Activated naive CD8-positive, alpha-beta T cell treated with anti-CD3 and anti-CD28 coated beads, Interleukin-2, amount 10 ng/mL, durations not matched to agents 7 days and 5 days (primary cell): ENCODE results near the gene DDIAS. TPM values are rescaled to one million over a fixed set of nuclear protein-coding genes. Genes with fewer than 3 reads are reported as not detected.
A peak's percentile ranks its signal among the peaks of the same experiment; 100 is the strongest.
"Not testable (repeated sequence)": the region's sequence is repeated elsewhere in the genome, so short reads cannot be mapped to it uniquely, and the experiment has no call there.

Experiments used
- ATAC-seq: fragments of 150-1000 bp; cut with Tn5 transposase; one replicate; pipeline ENCODE4 v1.10.0; 2021; ENCODE audit warnings: low read depth, moderate library complexity
- POLR2A ChIA-PET: fragments of 350-600 bp; sonication (Branson Sonifier 250); formaldehyde crosslinking; loops from one replicate; lab custom pipeline; 2021; ENCODE audit warnings: antibody characterized with exemption; lab: Charles Lee
- DNase-seq: peaks from one replicate; pipeline ENCODE4 v3.0.0; 2021
- H3K27ac Mint-ChIP-seq: one replicate; pipeline ENCODE4 v1.8.0; 2022; ENCODE audit warnings: mild to moderate bottlenecking, mixed read lengths
- H3K27me3 Mint-ChIP-seq: one replicate; pipeline ENCODE4 v1.8.0; 2022; ENCODE audit warnings: mild to moderate bottlenecking, moderate library complexity, mixed read lengths
- H3K36me3 Mint-ChIP-seq: one replicate; pipeline ENCODE4 v1.8.0; 2021; ENCODE audit warnings: mild to moderate bottlenecking, mixed read lengths
- H3K4me1 Mint-ChIP-seq: one replicate; pipeline ENCODE4 v1.8.0; 2021; ENCODE audit warnings: mixed read lengths
- H3K4me3 Mint-ChIP-seq: one replicate; pipeline ENCODE4 v1.8.0; 2022; ENCODE audit warnings: mild to moderate bottlenecking, moderate library complexity, mixed read lengths
- H3K9me3 Mint-ChIP-seq: one replicate; pipeline ENCODE4 v1.8.0; 2021; ENCODE audit warnings: mixed read lengths
- total RNA-seq, 2 experiments: library from RNA; stranded (reverse); gene quantifications; one replicate each; pipeline ENCODE4 v1.2.3, GENCODE V29; 2021

Gene DDIAS
- total RNA-seq, 2 experiments from 2014 or later: 8.8 to 10.6 TPM

DNA sequence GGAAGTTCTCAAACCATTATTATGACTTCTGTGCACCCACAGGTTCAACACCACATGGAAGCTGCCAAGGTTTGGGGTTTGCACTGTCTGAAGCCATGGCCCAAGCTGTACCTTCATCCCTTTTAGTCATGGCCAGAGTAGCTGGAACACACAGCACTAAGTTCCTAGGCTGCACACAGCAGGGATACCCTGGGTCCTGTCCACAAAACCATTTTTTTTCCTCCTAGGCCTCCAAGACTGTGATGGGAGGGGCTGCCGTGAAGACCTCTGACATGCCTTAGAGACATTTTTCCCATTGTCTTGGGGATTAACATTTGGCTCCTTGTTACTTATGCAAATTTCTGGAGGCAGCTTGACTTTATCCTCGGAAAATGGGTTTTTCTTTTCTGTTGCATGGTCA, 42.7 kb downstream of the DDIAS start:
- peaks cover 11% of the 10 kb centered on the region for H3K9me3 Mint-ChIP-seq
- H3K27ac Mint-ChIP-seq: no peak overlapping the region
- POLR2A ChIA-PET: no interaction called here
- no peaks in the 10 kb centered on the region for H3K27me3 Mint-ChIP-seq
- no peak for DNase-seq
- no peak overlapping the region for H3K4me3 Mint-ChIP-seq
- ATAC-seq: no peak
- H3K4me1 Mint-ChIP-seq: peaks cover 6% of the 10 kb centered on the region
- peaks cover 19% of the 10 kb centered on the region for H3K36me3 Mint-ChIP-seq

DNA sequence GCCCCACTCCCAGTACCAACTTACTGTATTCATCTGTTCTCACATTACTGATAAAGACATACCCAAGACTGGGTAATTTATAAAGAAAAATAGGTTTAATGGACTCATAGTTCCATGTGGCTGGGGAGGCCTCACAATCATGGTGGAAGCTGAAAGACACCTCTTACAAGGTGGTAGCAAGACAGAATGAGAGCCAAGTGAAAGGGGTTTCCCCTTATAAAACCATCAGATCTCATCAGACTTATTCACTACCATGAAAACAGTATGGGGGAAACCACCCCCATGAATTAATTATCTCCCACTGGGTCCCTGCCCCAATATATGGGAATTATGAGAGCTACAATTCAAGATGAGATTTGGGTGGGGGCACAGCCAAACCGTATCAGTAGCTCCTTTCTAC, 43.5 kb downstream of the DDIAS start:
- H3K36me3 Mint-ChIP-seq: peaks cover 16% of the 10 kb centered on the region
- H3K9me3 Mint-ChIP-seq, H3K4me3 Mint-ChIP-seq, H3K4me1 Mint-ChIP-seq, DNase-seq, ATAC-seq, H3K27ac Mint-ChIP-seq, H3K27me3 Mint-ChIP-seq: not testable (repeated sequence)
- POLR2A ChIA-PET: interaction anchor here (0.7 kb wide), 2 partner anchors 134 to 210 kb away, joined by 3 read pairs; no protein-coding TSS in a partner anchor

DNA sequence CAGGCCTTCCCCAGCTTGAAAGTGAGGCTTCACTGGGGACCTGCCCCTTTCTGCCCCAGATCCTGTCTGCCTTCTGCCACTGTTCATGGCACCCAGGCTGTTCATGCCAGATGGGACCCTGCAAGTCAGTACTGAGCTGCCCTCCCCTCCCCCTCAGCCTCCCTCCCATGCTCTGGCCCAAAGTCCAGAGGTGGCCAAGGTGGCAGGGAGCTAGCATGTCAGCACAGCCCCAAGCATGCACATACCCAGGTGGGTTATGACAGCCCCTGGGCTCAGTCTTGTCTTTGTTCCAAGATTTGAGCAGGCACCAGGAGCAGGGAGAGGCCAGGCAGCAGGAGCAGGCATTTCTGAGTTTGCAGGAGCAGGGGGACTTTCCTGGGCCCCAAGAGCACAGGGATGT, 44.1 kb downstream of the DDIAS start:
- POLR2A ChIA-PET: interaction anchor here (0.7 kb wide), 1 partner anchor 133 kb away, joined by 3 read pairs; no protein-coding TSS in a partner anchor
- peaks cover 8% of the 10 kb centered on the region for H3K9me3 Mint-ChIP-seq

DNA sequence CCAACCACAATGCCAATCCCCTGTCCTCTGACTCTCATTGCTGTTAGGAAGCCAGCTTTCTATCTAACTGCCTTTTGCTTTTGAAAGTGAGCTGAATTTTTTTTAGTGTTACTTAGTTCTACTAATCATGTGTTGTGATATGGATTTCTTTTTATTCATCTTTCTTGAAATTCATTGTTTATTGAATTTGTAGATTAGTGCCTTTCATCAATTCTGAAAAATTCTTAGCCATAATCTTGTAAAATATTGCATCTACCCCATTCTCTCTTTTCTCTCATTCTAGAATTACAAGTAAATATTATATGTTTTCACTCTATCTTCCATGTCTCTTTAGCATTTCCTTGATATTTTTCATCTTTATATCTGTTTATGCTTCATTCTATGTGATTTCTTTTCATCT, 47.8 kb downstream of the DDIAS start:
- Mint-ChIP-seq H3K4me3 (no peak overlapping the region), H3K27me3 (no peaks in the 10 kb centered on the region), H3K4me1 (peaks cover 3% of the 10 kb centered on the region), H3K27ac (no peak overlapping the region), H3K9me3 (peaks cover 19% of the 10 kb centered on the region), H3K36me3 (peaks cover 23% of the 10 kb centered on the region)
- DNase-seq: no peak
- POLR2A ChIA-PET: no interaction called here
- no peak for ATAC-seq

More for the DNA sequence above, 44.1 kb downstream of the DDIAS start:
- peaks cover 4% of the 10 kb centered on the region for H3K4me1 Mint-ChIP-seq
- H3K27me3 Mint-ChIP-seq: no peaks in the 10 kb centered on the region
- DNase-seq: no peak
- peaks cover 14% of the 10 kb centered on the region for H3K36me3 Mint-ChIP-seq
- ATAC-seq: no peak
- no peak overlapping the region for H3K4me3 Mint-ChIP-seq
- no peak overlapping the region for H3K27ac Mint-ChIP-seq

DNA sequence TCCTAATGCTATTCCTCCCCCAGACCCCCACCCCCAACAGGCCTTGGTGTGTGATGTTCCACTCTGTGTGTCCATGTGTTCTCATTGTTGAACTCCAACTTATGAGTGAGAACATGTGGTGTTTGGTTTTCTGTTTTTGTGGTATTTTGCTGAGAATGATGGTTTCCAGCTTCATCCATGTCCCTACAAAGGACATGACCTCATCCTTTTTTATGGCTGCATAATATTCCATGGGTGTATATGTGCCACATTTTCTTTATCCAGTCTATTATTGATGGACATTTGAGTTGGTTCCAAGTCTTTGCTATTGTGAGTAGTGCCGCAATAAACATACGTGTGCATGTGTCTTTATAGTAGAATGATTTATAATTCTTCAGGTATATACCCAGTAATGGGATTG, 49.0 kb downstream of the DDIAS start:
- POLR2A ChIA-PET, H3K27ac Mint-ChIP-seq, H3K27me3 Mint-ChIP-seq, H3K4me1 Mint-ChIP-seq, DNase-seq, H3K4me3 Mint-ChIP-seq, ATAC-seq: not testable (repeated sequence)
- Mint-ChIP-seq H3K36me3 (peaks cover 33% of the 10 kb centered on the region), H3K9me3 (peaks cover 27% of the 10 kb centered on the region)

DNA sequence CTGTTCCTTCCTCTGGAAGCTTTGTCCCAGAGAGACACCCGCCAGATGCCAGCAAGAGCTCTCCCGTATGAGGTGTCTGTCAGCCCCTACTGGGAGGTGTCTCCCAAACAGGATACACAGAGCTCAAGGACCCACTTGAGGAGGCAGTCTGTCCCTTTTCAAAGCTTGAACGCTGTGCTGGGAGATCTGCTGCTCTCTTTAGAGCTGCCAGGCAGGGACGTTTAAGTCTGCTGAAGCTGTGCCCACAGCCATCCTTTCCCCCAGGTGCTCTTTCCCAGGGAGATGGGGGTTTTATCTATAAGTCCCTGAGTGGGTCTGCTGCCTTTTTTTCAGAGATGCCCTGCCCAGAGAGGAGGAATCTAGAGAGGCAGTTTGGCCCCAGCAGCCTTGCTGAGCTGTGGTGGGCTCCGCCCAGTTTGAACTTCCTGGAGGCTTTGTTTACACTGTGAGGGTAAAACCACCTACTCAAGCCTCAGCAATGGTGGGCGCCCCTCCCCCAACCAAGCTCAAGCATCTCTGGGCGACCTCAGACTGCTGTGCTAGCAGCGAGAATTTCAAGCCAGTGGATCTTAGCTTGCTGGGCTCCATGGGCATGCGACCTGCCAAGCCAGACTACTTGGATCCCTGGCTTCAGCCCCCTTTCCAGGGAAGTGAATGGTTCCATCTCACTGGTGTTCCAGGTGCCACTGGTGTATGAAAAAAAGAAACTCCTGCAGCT, 54.4 kb downstream of the DDIAS start:
- peak; percentile 82 for DNase-seq
- Mint-ChIP-seq H3K4me3 (peak overlapping the region; percentile 57), H3K27ac (peak overlapping the region; percentile 82), H3K9me3 (peaks cover 29% of the 10 kb centered on the region), H3K36me3 (peaks cover 45% of the 10 kb centered on the region), H3K4me1 (peaks cover 52% of the 10 kb centered on the region)
- ATAC-seq: peak; percentile 44
- POLR2A ChIA-PET: interaction anchor here (0.6 to 2.3 kb wide), 12 partner anchors 13 to 320 kb away, joined by 3 to 13 read pairs (median 4); partner anchors contain the start of genes DDIAS, PCF11, PRCP and RAB30
- H3K27me3 Mint-ChIP-seq: not testable (repeated sequence)

DNA sequence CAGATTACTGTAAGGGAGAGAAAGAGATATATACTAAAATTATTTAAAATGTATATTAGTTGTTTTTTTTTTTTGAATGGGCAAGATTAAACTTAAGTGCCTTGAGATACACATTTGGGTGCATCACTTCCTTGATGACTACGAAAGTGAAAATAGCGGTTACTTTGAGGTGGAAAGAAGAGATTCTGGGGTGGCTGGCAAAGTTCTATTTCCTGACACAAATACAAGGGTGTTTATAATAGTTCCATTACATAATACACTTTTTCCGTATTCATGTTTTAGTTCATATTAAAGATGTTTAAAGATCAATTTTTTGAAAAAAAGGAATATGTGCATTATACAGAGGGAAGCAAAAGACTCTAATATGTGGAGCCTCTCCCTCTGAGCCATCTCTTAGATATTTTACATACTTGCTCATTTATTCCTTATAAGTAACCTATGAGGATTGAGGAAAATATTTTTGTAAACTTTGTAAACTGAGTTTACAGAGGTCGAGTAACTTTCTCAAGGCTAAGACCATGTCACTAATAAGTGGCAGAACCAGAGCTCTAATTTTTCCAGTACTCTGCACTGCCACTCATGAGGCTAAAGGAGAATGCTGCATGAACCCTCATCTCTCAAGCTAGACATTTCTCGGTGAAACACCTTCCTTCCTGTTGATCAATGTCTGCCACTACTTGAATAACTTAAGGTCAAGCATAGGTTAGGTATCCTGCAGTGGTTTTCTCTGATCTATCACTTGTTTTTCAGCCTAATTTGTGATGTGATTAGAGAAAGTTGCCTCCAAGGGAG, 58.6 kb downstream of the DDIAS start:
- peaks cover 26% of the 10 kb centered on the region for H3K36me3 Mint-ChIP-seq
- no peaks in the 10 kb centered on the region for H3K27me3 Mint-ChIP-seq
- H3K9me3 Mint-ChIP-seq: peaks cover 11% of the 10 kb centered on the region
- peak; percentile 81 for ATAC-seq
- POLR2A ChIA-PET: interaction anchor here (0.7 to 2.7 kb wide), 6 partner anchors 9 to 196 kb away, joined by 3 to 13 read pairs (median 3); partner anchors contain the start of genes PCF11 and RAB30
- peaks cover 59% of the 10 kb centered on the region for H3K4me1 Mint-ChIP-seq
- peak overlapping the region; percentile 76 for H3K4me3 Mint-ChIP-seq
- no peak for DNase-seq
- peak overlapping the region; percentile 82 for H3K27ac Mint-ChIP-seq

DNA sequence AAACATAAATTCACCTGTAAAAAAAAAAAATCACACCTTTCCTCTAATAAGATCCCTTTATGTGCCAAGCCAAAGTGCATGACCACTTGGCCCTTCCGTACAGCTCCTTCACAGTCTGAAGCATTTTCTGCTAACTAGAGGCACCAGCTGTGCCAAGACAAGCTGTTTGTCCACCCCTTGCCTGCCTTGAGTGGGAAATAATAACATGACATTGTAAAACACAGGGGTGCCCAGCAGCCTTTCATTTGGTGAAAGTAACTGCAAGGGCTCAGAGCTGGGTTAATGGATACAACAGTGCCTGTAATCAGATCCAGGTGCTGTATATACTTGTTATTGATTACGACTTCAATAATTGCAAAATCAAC, 59.2 kb downstream of the DDIAS start:
- Mint-ChIP-seq H3K4me1 (peaks cover 58% of the 10 kb centered on the region), H3K4me3 (peak overlapping the region; percentile 76), H3K27ac (peak overlapping the region; percentile 82), H3K36me3 (peaks cover 26% of the 10 kb centered on the region), H3K9me3 (peaks cover 9% of the 10 kb centered on the region), H3K27me3 (no peaks in the 10 kb centered on the region)
- ATAC-seq: peak; percentile 13
- no peak for DNase-seq
- POLR2A ChIA-PET: interaction anchor here (0.7 to 2.7 kb wide), 6 partner anchors 9 to 196 kb away, joined by 3 to 13 read pairs (median 3); partner anchors contain the start of genes PCF11 and RAB30

DNA sequence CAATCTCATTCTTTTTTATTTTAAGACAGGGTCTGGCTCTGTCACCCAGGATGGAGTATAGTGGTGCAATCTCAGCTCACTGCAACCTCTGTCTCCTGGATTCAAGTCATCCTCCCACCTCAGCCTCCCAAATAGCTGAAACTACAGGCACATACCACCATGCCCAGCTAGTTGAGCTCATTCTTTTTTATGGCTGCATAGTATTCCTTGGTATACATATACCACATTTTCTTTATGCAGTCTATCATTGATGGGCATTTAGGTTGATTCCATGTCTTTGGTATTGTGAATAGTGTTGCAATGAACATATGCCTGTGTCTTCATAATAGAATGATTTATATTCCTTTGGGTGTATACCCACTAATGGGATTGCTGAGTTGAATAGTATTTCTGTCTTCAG, 60.5 kb downstream of the DDIAS start:
- POLR2A ChIA-PET, DNase-seq, ATAC-seq, H3K4me3 Mint-ChIP-seq, H3K27ac Mint-ChIP-seq, H3K9me3 Mint-ChIP-seq, H3K27me3 Mint-ChIP-seq: not testable (repeated sequence)
- peaks cover 48% of the 10 kb centered on the region for H3K4me1 Mint-ChIP-seq
- H3K36me3 Mint-ChIP-seq: peaks cover 26% of the 10 kb centered on the region

DNA sequence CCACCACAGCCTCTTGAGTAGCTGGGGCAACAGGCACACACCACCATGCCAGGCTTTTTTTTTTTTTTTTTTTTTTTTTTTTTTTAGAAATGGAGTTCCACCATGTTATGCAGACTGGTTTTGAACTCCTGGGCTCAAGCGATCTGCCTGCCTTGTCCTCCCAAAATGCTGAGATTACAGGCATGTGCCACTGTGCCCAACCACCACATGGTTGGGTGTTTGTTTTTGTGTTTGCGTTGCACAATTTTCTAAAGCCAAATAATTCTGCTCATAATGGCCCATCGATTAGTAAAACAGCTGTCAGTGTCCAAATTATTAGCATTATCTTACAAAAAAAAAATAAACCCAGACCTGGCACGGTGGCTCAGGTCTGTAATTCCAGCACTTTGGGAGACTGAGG, 65.8 kb downstream of the DDIAS start:
- DNase-seq: no peak
- peaks cover 24% of the 10 kb centered on the region for H3K36me3 Mint-ChIP-seq

DNA sequence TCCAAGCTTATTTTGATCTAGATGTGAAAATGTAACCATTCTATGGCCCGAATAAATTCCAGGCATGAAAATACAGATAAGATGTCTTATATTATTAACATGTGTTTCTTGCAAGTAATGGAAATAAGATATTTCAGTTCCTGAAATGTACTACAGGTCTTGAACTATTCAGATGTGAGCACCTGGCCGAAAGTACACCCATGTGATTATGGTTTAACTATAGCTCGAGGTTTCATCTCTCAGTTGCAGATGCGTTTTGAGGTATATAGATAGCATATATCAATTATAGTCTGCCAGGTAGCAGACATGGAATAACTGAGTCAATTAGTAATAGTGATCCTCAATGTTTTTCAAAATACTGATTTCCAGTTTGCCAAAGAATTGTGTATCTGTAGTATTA, 68.3 kb downstream of the DDIAS start:
- Mint-ChIP-seq H3K27ac (no peak overlapping the region), H3K36me3 (peaks cover 18% of the 10 kb centered on the region), H3K4me3 (no peak overlapping the region), H3K27me3 (no peaks in the 10 kb centered on the region), H3K9me3 (peaks cover 5% of the 10 kb centered on the region), H3K4me1 (peaks cover 24% of the 10 kb centered on the region)
- POLR2A ChIA-PET: interaction anchor here (1.0 kb wide), 1 partner anchor 9 kb away, joined by 3 read pairs; no protein-coding TSS in a partner anchor
- ATAC-seq (no peak), DNase-seq (no peak)

More for the DNA sequence above, 65.8 kb downstream of the DDIAS start:
- H3K27me3 Mint-ChIP-seq: no peaks in the 10 kb centered on the region
- ATAC-seq: no peak
- POLR2A ChIA-PET: interaction anchor here (0.6 kb wide), 1 partner anchor 20 kb away, joined by 3 read pairs; no protein-coding TSS in a partner anchor
- H3K9me3 Mint-ChIP-seq: peaks cover 12% of the 10 kb centered on the region
- no peak overlapping the region for H3K4me3 Mint-ChIP-seq
- peaks cover 26% of the 10 kb centered on the region for H3K4me1 Mint-ChIP-seq
- H3K27ac Mint-ChIP-seq: no peak overlapping the region

DNA sequence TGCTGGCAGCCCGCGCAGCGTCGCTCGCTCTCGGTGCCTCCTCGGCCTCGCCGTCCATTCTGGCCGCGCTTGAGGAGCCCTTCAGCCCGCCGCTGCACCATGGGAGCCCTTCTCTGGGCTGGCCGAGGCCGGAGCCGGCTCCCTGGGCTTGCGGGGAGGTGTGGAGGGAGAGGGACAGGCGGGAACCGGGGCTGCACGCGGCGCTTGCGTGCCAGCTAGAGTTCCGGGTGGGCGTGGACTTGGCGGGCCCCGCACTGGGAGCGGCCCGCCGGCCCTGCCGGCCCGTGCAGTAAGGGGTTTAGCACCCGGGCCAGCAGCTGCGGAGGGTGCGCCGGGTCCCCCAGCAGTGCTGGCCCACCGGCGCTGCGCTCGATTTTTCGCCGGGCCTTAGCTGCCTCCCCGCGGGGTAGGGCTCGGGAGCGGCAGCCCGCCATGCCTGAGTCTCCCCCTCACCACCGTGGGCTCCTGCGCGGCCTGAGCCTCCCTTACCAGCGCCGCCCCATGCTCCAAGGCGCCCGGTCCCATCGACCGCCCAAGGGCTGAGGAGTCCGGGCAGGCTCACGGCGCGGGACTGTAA, 69.1 kb downstream of the DDIAS start:
- not testable (repeated sequence) for DNase-seq, H3K27ac Mint-ChIP-seq, H3K9me3 Mint-ChIP-seq, H3K27me3 Mint-ChIP-seq, ATAC-seq
- H3K36me3 Mint-ChIP-seq: peaks cover 12% of the 10 kb centered on the region
- H3K4me1 Mint-ChIP-seq: peaks cover 20% of the 10 kb centered on the region
- H3K4me3 Mint-ChIP-seq: peak overlapping the region; percentile 83
- POLR2A ChIA-PET: interaction anchor here (0.7 to 2.4 kb wide), 5 partner anchors 10 to 186 kb away, joined by 3 to 13 read pairs (median 8); partner anchors contain the start of gene PCF11

DNA sequence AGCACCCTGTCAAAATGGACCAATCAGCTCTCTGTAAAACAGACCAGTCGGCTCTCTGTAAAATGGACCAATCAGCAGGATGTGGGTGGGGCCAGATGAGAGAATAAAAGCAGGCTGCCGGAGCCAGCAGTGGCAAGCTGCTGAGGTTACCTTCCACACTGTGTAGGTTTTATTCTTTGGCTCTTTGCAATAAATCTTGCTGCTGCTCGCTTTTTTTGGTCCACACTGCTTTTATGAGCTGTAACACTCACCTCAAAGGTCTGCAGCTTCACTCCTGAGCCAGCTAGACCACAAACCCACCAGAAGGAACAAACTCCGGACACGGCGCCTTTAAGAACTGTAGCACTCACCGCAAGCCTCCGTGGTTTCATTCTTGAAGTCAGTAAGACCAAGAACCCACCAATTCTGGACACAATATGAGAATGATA, 70.0 kb downstream of the DDIAS start:
- ATAC-seq (peak; percentile 61), DNase-seq (peak; percentile 49)
- peak overlapping the region; percentile 83 for H3K4me3 Mint-ChIP-seq
- not testable (repeated sequence) for H3K9me3 Mint-ChIP-seq, H3K27me3 Mint-ChIP-seq
- H3K4me1 Mint-ChIP-seq: peaks cover 19% of the 10 kb centered on the region
- H3K27ac Mint-ChIP-seq: peak overlapping the region; percentile 81
- POLR2A ChIA-PET: interaction anchor here (0.7 to 2.4 kb wide), 6 partner anchors 11 to 185 kb away, joined by 3 to 13 read pairs (median 6); partner anchors contain the start of gene PCF11
- H3K36me3 Mint-ChIP-seq: peaks cover 16% of the 10 kb centered on the region
